Right ventricle myocardium inferior (tissue), 1 donor: ENCODE results near the gene PPP1CB. TPM values are rescaled to one million over a fixed set of nuclear protein-coding genes. Genes with fewer than 3 reads are reported as not detected.
"Not testable (repeated sequence)": the region's sequence is repeated elsewhere in the genome, so short reads cannot be mapped to it uniquely, and the experiment has no call there.

ENCODE experiments used
- ATAC-seq: fragments of 200-7000 bp; cut with Tn5 transposase; one replicate; pipeline ENCODE4 v1.9.1; 2020; ENCODE audit warnings: mild to moderate bottlenecking, moderate library complexity
- DNase-seq: peaks from one replicate; pipeline ENCODE4 v3.0.0; 2021; ENCODE audit errors: missing footprints
- intact Hi-C: fragments of 100-400 bp; cut with DNase I; formaldehyde crosslinking; loops from one replicate; pipeline ENCODE4 v1.11.0; 2022
- total RNA-seq: library from RNA; stranded (reverse); fragmentation: NEBNext Ultra II Directional; extraction: Animal tissue kit (Norgen Biotek cat#: 25700); gene quantifications from one replicate; pipeline ENCODE4 v1.2.1, GENCODE V29; 2021
- donor health status: DM: no; HTN: yes; CAD: no; lungs with severe emphysema.

Gene PPP1CB
- total RNA-seq, 1 donor from 2014 or later, result 397 TPM

DNA sequence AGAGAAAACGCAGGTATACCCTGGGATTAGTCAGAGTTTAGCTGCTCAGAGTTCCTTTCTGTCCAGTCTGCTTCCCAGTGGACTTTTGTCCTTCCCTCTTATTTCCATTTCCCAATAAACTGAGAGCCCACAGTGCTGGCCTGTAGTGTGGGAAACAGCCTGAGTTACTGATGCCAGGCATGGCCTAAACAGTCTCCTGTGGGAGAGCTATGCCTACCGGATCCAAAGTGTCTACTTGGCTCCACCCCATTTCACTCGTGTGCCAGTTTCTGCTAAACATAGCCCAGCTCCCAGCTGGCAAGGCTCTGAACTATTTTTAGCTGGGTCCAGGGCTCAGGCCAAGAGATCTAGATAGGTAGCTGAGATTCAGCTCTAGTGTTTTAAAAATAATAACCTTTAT is 15.6 kb upstream of the PPP1CB start:
- DNase-seq (peak; percentile 75), ATAC-seq (peak; percentile 96)
- intact Hi-C loops, result no loop called here

- intact Hi-C loops, result no loop called here
- ATAC-seq (no peak), DNase-seq (no peak)
These were observed 14.0 kb upstream of the PPP1CB start for GRCh38 chr2:28737655-28738054.

DNA sequence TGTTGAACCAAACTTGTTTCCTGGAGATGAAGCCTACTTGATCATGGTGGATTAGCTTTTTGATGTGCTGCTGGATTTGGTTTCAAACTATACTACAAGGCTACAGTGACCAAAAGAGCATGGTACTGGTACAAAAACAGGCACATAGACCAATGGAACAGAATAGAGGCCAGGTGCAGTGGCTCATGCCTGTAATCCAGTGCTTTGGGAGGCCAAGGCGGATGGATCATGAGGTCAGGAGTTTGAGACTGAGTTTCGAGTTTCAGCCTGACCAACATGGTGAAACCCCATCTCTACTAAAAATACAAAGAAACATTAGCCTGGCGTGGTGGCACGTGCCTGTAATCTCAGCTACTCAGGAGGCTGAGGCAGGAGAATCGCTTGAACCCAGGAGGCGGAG is 9.0 kb upstream of the PPP1CB start:
- ATAC-seq, intact Hi-C loops: not testable (repeated sequence)

DNA sequence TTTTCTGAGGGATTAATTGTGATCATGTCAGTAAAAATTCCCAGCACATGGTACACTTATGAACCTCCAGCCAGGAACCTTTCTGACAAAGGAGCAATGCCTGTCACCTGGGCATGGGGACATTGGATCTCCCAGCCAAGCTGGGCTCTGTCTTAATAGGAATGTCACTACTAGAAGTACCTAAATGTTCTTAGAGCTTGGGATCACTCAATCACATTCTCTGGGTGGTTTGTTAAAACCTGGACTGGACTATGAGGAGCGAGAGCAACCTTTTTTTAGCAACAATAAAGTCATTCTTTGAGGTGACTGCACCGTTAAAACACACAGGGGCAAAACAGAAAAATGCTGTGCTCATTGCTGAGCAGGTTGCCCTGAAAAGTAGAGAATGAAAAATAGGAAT is 6.4 kb upstream of the PPP1CB start:
- DNase-seq, result no peak
- intact Hi-C loops, result no loop called here
- ATAC-seq, result peak; percentile 74

More for the DNA sequence above, 9.0 kb upstream of the PPP1CB start:
- DNase-seq, result not testable (repeated sequence)

DNA sequence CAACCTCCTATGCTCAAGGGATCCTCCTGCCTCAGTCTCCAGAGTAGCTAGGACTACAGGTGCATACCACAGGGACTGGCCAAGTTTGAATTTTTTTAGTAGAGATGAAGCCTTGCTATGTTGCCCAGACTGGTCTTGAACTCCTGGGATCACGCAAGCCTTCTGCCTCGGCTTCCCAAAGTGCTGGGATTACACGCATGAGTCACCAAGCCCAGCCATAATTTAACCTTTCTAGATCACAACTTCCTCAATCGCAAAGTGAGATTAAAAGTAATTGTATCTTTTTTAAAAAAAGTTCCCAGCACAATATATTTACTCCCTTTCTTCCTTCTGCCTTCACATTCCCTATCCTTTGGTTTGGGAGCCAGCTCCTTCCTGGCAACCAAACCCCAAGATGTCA is 5.8 kb upstream of the PPP1CB start:
- intact Hi-C loops, result no loop called here
- DNase-seq, result no peak
- ATAC-seq, result no peak

DNA sequence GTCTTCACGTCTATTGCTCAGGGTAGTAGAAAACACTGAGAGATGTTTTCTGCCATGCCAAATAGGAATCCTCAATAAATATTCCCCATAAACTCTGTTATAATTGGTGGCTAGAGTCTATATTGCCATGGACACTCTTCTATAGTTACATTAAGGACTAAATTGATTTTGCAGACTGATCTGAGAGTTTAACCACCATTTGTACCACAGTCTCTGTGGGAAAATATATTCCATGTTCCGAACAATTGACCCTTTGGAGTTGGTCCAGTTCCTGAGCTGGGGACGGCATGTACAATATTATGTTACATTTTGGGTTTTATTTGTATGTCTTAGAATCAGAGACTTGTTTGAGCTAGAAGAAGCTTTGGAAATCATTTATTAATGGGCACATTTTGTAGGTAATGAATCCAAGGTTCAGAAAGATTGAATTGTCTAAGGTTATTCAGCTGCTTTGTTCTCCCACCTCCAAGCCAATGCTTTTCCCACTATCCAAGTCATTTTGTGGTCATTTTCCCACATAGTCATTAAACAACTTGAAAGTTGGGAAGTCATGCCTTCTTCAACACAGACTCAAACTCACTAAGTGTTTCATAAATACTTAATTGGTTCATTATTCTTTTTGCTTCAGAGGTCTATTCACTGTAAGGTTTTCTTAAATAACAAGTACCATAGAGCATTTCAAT is 5.1 kb upstream of the PPP1CB start:
- no peak for ATAC-seq
- DNase-seq, result no peak
- intact Hi-C loops, result no loop called here

- no peak for ATAC-seq
- intact Hi-C loops, result no loop called here
- DNase-seq, result no peak
These were observed 3.9 kb upstream of the PPP1CB start for GRCh38 chr2:28747714-28748113.

DNA sequence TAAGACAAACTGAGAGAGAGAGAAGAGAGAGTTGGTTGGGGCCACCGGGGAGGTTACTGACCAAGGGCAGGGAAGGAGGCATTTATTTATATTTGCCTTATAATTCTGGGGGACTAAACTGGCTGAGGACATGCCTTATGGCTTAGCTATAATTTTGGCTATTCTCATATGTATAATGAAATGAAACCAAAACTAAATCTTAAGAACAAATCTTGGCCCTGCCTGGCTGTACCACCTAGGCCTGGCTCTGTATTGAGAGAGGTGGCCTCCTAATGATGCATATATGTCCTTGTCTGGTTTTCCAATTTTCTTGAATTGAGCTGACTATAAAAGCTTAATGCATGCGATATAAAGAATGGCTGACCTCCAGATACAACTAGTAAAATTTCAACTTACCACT is 3.5 kb upstream of the PPP1CB start:
- intact Hi-C loops, result no loop called here
- DNase-seq (no peak), ATAC-seq (no peak)

DNA sequence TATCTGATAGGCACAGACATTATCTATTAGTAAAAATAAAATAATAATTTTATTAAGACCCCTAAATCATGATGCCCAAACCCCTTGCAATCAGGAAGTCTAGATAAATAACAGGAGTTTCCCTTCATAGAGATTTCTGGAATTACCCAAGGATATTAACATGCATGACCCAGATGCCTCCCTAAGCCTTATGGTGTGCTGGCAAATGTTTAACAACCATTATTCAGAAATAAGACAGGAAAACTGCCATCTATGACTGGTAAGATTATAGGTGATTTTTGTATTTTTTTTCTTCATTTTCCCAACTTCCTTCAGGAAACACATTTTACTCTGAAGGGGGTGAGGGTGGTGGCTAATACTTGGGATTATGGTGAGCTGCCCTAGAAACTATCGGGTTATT is 2.7 kb upstream of the PPP1CB start:
- intact Hi-C loops, result no loop called here
- DNase-seq (no peak), ATAC-seq (no peak)

- DNase-seq (no peak), ATAC-seq (no peak)
- intact Hi-C loops, result no loop called here
These were observed 2.1 kb upstream of the PPP1CB start for GRCh38 chr2:28749526-28749925.

- ATAC-seq (peak; percentile 0), DNase-seq (no peak)
- intact Hi-C loops, result loop anchor here (2.0 to 5.0 kb wide), 3 partner anchors 68 to 123 kb away; no protein-coding TSS in a partner anchor
These were observed 1.0 kb upstream of the PPP1CB start for GRCh38 chr2:28750316-28751251.

DNA sequence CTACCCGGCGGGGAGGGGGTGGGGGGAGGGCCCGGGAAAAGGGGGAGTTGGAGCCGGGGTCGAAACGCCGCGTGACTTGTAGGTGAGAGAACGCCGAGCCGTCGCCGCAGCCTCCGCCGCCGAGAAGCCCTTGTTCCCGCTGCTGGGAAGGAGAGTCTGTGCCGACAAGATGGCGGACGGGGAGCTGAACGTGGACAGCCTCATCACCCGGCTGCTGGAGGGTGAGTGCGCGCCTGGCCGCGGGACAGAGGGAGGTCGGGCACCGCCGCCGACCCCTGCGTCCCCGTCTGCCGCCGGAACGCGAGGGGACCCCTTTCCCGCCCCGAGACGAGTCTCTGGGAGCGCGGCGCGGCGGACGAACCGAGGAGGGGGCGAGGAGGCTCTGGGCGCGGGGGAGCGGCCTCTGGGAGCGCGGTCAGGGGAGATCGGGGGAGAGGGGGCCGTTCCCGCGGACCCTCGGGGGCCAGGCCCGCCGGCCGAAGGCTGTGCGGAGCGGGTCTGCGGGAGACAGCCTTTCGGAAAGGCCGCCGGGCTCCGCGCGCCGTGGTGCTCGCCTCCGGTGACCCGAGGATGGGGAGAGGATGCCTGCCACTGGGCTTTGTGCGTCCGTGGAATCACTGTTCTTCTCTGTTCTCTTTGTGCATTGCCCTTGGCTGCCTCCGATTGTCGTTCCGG is 463 bp downstream of the PPP1CB start:
- DNase-seq (peak; percentile 74), ATAC-seq (peak; percentile 47)
- intact Hi-C loops, result loop anchor here (1.0 to 5.0 kb wide), 4 partner anchors 70 to 158 kb away; no protein-coding TSS in a partner anchor

DNA sequence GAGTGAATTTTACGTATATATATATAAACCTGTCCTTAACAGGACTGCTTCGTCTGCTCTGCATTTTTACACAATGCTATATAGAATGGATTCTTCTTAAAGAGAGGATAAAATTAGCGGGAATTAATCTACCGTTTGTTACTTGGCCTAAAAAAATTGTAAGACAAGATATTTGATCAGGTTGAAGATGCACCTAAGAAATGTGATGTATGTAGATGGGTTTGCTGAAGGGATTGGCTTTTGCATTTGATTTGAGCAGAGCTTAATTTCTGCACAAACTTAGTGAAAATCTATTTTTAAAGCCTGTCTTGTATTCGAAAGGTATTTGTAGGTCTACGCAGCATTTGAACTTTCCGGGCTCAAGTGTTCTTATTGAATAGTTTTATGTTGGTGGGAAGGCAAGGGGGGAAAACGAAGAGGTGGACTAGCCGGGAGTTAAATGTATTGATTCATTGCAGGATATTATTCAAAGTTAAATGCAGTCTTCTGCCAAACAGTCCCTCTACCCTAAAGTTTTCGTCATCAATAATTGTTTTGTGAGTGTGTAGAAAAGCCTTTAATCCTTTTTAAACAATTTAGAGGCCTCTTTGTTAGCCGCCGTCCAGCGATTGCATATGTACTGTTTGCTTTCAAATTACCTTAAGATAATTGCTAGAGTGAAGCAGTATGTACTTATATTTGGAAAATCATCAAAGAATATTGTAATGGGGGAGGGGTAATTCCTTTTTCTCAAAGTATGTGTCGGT is 1.2 kb downstream of the PPP1CB start:
- intact Hi-C loops, result loop anchor here (1.0 to 5.0 kb wide), 3 partner anchors 71 to 159 kb away; no protein-coding TSS in a partner anchor
- no peak for DNase-seq
- no peak for ATAC-seq

DNA sequence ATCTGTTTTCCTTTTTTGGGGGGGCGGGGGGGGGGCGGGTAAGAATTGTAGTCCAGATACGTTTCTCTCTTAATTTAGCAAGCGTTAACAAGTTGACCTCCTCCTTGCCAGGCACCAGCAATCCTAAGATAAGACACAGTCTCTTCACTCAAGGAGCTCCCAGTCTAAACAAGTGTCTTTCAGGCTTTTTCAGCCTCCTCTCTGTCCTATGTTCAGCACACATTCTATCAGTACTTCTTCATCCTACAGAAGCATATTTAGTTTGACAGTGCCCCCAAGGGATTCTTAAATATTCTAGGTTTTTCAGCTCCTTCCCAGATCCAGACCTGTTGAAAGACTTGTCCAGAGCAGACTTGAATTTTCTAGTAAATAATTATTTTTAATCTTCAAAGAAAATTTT is 2.7 kb downstream of the PPP1CB start:
- intact Hi-C loops, result loop anchor here (5.0 kb wide), 2 partner anchors 72 to 127 kb away; no protein-coding TSS in a partner anchor
- DNase-seq (no peak), ATAC-seq (no peak)

- ATAC-seq (no peak), DNase-seq (no peak)
- intact Hi-C loops, result no loop called here
These were observed 3.8 kb downstream of the PPP1CB start for GRCh38 chr2:28755421-28755820.

GRCh38 chr2:28758459-28758858 is 6.8 kb downstream of the PPP1CB start:
- intact Hi-C loops, result no loop called here
- ATAC-seq, result no peak
- no peak for DNase-seq

- DNase-seq, result no peak
- intact Hi-C loops, result no loop called here
- ATAC-seq, result no peak
These were observed 9.8 kb downstream of the PPP1CB start for GRCh38 chr2:28761420-28761819.

DNA sequence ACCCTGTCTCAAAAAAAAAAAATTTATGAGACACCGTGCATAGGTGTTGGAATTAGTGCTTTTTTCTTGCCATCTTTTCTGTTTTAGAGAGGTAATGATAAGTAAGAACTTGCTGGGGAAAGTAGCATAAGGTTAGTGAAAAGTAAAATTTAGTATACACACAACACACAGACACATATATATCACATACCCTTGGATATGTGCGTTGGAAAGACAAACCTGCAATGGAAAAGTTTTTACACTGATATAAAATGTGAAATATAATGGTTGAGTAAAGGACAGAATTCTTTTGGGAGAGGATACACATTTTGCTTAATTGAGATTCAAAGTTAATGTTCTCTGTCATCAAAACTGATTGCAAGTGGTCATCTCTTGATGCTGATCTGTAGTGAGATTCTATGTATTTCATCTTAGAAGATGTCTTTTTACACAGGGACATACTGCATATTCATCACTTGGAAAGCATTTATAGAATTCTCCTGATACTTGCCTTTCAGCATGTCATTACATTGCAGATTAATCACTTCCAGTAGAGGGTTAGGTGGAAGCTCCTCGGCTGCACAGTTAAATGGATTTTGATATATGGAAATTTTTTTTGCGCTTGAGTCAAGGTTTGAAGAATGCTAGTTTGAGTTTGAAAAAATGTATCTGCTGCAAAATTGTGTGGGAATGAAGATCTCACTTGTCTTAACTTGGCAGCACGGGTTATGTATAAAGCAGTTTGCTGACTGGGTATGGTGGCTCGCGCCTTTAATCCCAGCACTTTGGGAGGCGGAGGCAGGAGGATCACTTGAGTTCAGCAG is 13.5 kb downstream of the PPP1CB start:
- ATAC-seq (no peak), DNase-seq (no peak)
- intact Hi-C loops, result no loop called here
